ENCODE measurements around the gene GARIN5B.

DNA sequence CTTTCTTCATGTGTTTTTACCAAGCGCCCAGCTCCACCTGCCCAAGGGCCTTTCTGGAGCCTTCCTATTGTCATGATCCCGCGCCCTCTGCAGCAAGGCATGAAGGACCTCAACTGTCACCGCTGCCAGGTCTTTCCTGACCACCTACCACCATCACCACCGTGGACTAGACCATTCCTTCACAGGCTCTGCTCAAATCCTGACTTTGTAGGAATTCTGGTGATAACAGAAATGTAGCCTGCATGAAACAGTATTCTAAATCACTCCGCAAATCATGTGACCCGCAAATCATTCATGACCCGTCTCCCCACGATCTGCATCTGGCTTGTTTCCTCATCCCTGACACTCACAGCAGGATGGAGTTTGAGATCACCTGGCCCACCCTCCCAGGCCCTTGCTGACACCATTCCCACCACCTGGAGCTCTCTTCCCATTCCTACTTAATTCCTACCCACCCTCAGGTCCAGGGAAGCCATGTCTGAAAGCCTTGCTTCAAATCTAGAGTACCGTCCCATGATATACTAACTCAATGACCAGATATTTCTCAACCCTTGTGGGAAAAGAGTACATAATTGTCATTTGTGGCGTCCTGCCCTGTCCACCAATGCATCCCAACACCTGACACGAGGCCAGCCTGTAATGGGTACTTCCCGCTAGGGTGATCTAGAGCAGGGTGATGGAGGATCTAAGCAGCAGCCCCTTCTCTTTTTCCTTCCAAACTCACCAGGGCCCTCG, 43.2 kb upstream of the GARIN5B start:
- TF ChIP-seq, protein P1, sequence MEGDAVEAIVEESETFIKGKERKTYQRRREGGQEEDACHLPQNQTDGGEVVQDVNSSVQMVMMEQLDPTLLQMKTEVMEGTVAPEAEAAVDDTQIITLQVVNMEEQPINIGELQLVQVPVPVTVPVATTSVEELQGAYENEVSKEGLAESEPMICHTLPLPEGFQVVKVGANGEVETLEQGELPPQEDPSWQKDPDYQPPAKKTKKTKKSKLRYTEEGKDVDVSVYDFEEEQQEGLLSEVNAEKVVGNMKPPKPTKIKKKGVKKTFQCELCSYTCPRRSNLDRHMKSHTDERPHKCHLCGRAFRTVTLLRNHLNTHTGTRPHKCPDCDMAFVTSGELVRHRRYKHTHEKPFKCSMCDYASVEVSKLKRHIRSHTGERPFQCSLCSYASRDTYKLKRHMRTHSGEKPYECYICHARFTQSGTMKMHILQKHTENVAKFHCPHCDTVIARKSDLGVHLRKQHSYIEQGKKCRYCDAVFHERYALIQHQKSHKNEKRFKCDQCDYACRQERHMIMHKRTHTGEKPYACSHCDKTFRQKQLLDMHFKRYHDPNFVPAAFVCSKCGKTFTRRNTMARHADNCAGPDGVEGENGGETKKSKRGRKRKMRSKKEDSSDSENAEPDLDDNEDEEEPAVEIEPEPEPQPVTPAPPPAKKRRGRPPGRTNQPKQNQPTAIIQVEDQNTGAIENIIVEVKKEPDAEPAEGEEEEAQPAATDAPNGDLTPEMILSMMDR (IDR thresholded peaks at IDR 0.05) = no peak
- TF ChIP-seq POLR2A (IDR thresholded peaks at IDR 0.05) = no peak
